Fibroblast of peridontal ligament (primary cell): ENCODE data around the gene MT1M.
"Not testable (repeated sequence)": the region's sequence is repeated elsewhere in the genome, so short reads cannot be mapped to it uniquely, and the experiment has no call there.

ENCODE experiments used
- DNase-seq: peaks from one replicate; pipeline ENCODE4 v3.0.0-alpha.2; 2010; ENCODE audit errors: extremely low read depth

Gene MT1M

DNA sequence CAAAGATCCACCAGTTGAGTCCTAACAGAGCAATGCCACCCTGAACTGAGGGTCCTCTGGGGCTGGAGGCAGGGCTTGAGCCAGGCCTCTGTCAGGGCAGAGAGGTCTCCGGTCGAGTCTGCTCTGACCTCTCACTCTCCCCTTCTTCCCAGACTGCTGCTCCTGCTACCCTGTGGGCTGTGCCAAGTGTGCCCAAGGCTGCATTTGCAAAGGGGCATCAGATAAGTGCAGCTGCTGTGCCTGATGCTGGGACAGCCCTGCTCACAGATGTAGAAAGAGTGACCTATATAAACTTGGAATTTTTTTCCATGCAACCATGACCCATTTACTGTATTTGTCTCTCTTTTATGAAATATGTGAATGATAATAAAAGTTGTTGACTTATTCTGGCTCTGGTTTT lies 16.8 kb downstream of the MT1M start:
- no peak for DNase-seq

GRCh38 chr16:56649820-56650219 lies 17.4 kb downstream of the MT1M start:
- no peak for DNase-seq

- no peak for DNase-seq
Observed at GRCh38 chr16:56651586-56651985, 19.1 kb downstream of the MT1M start, which contains the start of gene MT1B. TSS of gene MT1B (plus strand) at chr16:56651886. CDS start at chr16:56651954, 68 bp downstream.

GRCh38 chr16:56652600-56652999 lies 20.1 kb downstream of the MT1M start:
- no peak for DNase-seq

DNA sequence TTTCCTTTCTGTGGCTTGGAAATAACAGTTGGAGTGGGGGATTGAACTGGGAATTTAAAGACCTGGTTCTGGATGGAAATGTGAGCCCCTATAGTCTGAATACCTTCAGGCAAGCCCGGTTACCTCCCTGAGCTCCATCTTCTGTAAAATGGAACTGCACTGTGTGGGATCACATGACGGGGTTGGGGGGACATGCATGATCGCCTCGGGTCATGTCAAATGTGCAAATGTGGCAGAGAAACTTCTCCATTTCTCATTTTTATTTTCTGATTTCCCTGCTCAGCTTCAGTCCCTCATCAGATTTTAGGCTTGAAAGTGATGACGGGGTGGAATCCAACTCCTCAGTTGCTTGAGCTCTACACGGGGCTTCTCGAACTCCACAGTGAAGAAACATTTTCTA lies 20.8 kb downstream of the MT1M start:
- DNase-seq, result no peak

DNA sequence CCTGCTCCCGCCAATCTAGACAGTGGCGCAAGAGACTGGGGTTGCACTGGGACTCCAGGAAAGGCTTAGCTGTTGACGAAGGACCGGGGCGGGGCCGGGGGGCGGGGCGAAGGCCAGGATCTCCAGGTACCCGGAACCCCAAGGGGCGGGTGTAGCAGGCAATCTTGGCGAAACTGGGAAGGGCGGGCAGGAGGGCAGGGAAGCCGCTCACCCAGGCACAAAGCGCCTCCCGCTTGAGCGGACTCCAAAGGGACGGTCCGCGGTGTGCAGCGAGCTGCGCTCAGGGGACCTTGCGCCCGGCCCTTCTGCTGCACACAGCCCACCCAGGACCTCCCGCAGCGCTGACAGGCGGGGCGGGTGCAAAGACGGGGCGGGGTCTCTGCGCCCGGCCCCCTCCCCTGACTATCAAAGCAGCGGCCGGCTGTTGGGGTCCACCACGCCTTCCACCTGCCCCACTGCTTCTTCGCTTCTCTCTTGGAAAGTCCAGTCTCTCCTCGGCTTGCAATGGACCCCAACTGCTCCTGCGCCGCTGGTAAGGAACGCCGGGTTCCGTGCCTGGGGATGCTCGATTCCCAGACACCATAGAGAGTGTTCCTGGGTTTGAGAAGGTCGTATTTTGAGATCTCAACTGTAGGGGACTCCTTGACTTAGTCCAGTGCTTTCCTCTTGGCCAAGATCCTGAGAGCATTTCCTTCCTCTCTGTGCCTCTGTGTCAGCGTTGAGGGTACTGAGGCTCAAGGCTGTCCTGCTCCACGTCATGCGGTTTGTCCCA lies 25.3 kb downstream of the MT1M start, which contains the start of gene MT1F:
MT1F (plus strand) TSS at position 405 of the 772 bp plus-strand sequence; CDS start at position 505, 100 bp downstream.
- no peak for DNase-seq

GRCh38 chr16:56658327-56658875 lies 25.9 kb downstream of the MT1M start:
- no peak for DNase-seq

DNA sequence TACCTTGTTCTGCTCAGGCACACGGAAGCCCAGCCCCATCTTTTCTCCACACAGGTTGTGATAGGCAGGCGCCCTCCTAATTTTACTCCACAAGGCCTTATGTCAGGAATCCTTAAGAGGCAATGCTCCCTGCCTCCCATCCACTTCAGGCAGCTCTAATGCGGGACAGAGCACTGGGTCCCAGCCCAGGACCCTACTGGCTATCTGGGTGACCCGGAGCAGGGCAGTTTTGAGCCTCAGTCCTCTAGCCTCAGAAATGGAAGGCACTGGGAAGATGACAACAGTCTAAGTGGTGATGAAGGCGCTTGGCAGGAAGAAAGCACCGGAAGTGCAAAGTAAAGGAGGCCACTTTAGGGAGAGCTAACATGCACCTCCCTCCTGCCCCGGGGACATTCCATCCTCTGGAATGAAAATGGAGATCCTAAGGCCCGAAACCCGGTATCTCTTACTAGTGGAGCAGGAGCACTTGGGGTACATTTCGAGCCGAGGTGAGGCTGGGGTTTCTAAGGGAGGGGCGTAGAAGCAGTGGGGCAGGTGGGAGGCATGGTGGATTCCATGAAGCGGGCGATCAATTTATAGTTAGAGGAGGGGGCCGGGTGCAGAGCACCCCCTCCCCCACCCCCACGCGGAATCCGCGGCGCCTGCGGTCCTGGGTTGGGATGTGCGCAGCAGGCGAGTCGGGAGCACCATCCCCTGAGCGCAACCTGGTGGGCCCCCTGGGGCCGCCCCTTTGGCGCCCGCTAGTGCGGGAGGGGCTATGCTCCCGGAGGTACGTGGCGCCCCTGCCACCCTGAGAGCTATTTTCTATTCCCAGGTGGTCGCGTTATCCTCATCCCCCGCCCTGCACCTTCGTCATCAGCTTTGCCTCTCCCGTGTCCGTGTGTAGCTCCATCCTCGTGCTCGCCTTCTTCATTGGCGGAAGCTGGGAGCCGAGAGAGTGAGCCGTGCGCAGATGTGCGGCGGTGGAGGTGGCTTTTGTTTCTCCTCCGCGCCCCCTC lies 30.2 kb downstream of the MT1M start:
- DNase-seq, result no peak

DNA sequence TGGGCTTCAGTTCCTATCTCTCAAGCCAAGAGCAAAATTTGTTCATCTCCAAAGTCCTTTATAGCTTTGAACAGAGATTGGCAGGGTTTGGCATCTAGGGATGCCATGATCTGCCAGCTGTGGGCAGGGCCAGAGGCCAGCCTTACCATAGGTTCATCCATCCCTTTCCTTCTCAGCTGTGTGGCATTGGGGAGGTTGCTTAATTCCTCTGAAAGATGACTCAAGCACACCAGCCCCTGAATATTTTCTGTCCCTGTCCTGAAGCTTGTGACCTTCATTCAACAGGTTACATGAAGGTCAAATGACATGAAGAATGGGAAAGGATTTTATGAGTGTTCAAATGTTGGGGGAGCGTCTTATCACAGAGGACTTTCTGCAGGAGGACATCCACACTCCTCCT lies 32.0 kb downstream of the MT1M start:
- no peak for DNase-seq

GRCh38 chr16:56665286-56666261 lies 33.1 kb downstream of the MT1M start:
- DNase-seq, result not testable (repeated sequence)

GRCh38 chr16:56667581-56668571 lies 35.4 kb downstream of the MT1M start, which contains the start of gene MT1G:
TSS of gene MT1G (minus strand) at chr16:56668065. CDS start at chr16:56667993, 72 bp downstream.
- no peak for DNase-seq

GRCh38 chr16:56669005-56669839 lies 36.8 kb downstream of the MT1M start, which contains the start of gene MT1H:
TSS of gene MT1H (plus strand) at chr16:56669814. CDS start at chr16:56669885, 71 bp downstream.
- DNase-seq, result no peak

DNA sequence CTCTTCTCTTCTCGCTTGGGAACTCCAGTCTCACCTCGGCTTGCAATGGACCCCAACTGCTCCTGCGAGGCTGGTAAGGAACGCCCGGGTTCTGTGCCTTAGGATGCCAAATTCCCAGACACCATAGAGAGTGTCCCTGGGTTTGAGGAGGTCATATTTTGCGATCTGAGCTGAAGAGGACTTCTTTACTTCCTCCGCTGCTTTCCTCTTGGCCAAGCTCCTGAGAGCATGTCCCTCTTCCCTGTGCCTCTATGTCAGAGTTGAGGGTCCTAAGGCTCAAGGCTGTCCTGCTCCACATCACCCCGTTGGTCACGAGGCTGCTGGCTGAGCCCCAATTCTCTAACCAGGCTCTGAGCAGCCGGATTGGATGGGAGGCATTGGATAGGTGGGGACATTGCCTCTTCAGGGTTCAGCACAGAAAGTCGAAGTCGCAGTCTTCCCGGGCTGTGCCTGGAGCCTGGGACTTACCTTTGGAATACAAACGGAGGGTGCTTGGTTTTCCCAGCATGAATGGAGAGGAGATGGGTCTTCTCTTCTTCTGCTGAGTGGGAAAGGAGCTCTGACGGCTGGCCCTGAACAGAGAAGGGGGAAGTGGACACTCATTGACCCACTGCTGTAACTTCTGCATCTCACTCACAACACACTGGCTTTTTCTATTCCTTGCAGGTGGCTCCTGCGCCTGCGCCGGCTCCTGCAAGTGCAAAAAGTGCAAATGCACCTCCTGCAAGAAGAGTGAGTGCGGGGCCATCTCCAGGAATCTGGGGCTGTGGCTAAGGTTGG lies 37.6 kb downstream of the MT1M start:
- DNase-seq, result no peak

DNA sequence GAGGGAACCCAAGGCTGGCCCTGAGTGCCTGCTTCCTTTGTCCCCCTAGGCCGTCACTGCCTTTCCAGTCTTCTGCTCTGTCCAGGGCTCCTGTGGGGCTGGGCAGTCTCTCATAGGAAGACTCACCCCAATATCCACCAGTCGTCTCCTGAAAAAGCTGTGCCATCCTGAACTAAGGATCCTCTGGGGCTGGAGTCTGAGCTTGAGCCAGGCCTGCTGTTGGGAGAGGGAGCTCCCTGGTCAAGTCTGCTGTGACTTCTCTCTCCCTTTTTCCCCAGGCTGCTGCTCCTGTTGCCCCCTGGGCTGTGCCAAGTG lies 38.1 kb downstream of the MT1M start:
- DNase-seq, result no peak

GRCh38 chr16:56671691-56672090 lies 39.2 kb downstream of the MT1M start:
- peak; percentile 39 for DNase-seq

- not testable (repeated sequence) for DNase-seq
Observed at GRCh38 chr16:56672171-56672570, 39.7 kb downstream of the MT1M start.

DNA sequence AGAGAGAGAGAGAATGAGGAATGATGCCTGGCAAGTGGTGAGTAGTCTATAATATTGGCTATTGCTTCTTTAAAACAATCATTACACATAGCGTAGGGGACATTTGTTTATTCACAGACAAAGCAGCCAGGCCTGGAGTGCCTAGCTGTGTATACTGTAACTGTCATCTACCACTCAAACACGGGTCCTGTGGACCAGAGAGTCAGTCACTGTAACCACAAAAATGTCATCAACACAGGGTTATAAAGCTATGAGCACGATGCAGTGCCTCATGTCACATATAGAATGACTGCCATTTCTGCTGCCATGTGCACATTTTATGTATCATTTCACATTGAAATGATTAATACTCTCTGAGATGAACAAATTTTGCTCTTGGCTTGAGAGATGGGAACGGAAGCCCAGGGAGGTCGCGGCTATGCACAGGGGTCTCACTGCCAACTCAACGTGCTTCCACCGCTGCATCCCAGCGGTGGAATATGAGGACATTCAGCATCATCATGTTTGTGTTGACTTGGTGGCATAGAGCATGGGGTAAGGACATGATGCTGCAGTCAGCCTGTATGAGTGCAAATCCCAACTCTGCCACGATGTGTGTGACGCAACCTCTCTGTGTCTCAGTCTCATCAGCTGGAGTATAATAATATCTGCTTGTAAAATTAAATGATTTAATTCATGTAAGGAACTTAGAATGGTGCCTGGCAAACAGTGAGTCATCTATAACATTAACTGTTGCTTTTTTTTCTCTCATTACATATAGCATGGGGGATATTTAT lies 40.5 kb downstream of the MT1M start:
- DNase-seq, result no peak
